Mesendoderm (in vitro differentiated cells): ENCODE results near the gene FAM161A.
A peak's percentile ranks its signal among the peaks of the same experiment; 100 is the strongest.
"Not testable (repeated sequence)": the region's sequence is repeated elsewhere in the genome, so short reads cannot be mapped to it uniquely, and the experiment has no call there.

Experiments
- DNase-seq: peaks from one replicate; pipeline ENCODE4 v3.0.0; 2013
- H2AK5ac ChIP-seq: 2 replicates; pipeline ENCODE4 v1.6.1; 2013; ENCODE audit warnings: low read length, inconsistent platforms
- H2BK120ac ChIP-seq: 2 replicates; pipeline ENCODE4 v1.6.1; 2013; ENCODE audit warnings: low read depth, mild to moderate bottlenecking, low read length, moderate library complexity, mixed read lengths
- H2BK15ac ChIP-seq: replicated peaks from 2 replicates; pipeline ENCODE4 v1.6.1; 2013; ENCODE audit warnings: low read depth, mild to moderate bottlenecking, moderate library complexity
- H2BK5ac ChIP-seq: 2 replicates; pipeline ENCODE4 v1.6.1; 2013; ENCODE audit warnings: low read length, inconsistent platforms
- H3K18ac ChIP-seq: 2 replicates; pipeline ENCODE4 v1.6.1; 2013; ENCODE audit warnings: mild to moderate bottlenecking, low read length, mixed read lengths
- H3K23ac ChIP-seq: one replicate; pipeline ENCODE4 v1.6.1; 2013; ENCODE audit warnings: low read length
- H3K27ac ChIP-seq: 2 replicates; pipeline ENCODE4 v1.5.1; 2013; ENCODE audit warnings: low read depth, mild to moderate bottlenecking, inconsistent platforms, low read length, moderate library complexity
- H3K27me3 ChIP-seq: 2 replicates; pipeline ENCODE4 v1.6.1; 2013; ENCODE audit warnings: low read length, control low read depth, mild to moderate bottlenecking, inconsistent platforms; ENCODE audit not compliant: insufficient read depth, poor library complexity
- H3K36me3 ChIP-seq: 2 replicates; pipeline ENCODE4 v1.6.1; 2013; ENCODE audit warnings: low read length, inconsistent platforms; ENCODE audit not compliant: control insufficient read depth, insufficient read depth
- H3K4ac ChIP-seq: one replicate; pipeline ENCODE4 v1.6.1; 2013; ENCODE audit warnings: low read depth, mild to moderate bottlenecking, low read length, moderate library complexity
- H3K4me1 ChIP-seq: 2 replicates; pipeline ENCODE4 v1.6.1; 2013; ENCODE audit warnings: low read depth, low read length, inconsistent platforms; ENCODE audit not compliant: control insufficient read depth
- H3K4me2 ChIP-seq: 2 replicates; pipeline ENCODE4 v1.6.1; 2013; ENCODE audit warnings: low read length
- H3K4me3 ChIP-seq: 2 replicates; pipeline ENCODE4 v1.5.1; 2013; ENCODE audit warnings: mild to moderate bottlenecking, low read length
- H3K56ac ChIP-seq: one replicate; pipeline ENCODE4 v1.6.1; 2013; ENCODE audit warnings: low read length
- H3K79me1 ChIP-seq: 2 replicates; pipeline ENCODE4 v1.6.1; 2013; ENCODE audit warnings: low read length, inconsistent platforms
- H3K79me2 ChIP-seq: 2 replicates; pipeline ENCODE4 v1.6.1; 2013; ENCODE audit warnings: mild to moderate bottlenecking, low read length; ENCODE audit not compliant: control insufficient read depth, insufficient read depth
- H3K9ac ChIP-seq: 2 replicates; pipeline ENCODE4 v1.6.1; 2013; ENCODE audit warnings: low read length, inconsistent platforms
- H4K5ac ChIP-seq: one replicate; pipeline ENCODE4 v1.6.1; 2013; ENCODE audit warnings: low read length
- H4K8ac ChIP-seq: one replicate; pipeline ENCODE4 v1.6.1; 2013; ENCODE audit warnings: low read depth, mild to moderate bottlenecking, control low read depth, low read length, moderate library complexity
- WGBS: extraction: QIAGEN DNeasy Blood & Tissue Kit; methylation state at CpG from one replicate; pipeline ENCODE4 v1.1.7; 2013; ENCODE audit warnings: low lambda C conversion rate, missing lambda C conversion rate; ENCODE audit not compliant: insufficient coverage; ENCODE audit errors: extremely low coverage; 5-methylcytosine and 5-hydroxymethylcytosine counted together

Gene FAM161A

DNA sequence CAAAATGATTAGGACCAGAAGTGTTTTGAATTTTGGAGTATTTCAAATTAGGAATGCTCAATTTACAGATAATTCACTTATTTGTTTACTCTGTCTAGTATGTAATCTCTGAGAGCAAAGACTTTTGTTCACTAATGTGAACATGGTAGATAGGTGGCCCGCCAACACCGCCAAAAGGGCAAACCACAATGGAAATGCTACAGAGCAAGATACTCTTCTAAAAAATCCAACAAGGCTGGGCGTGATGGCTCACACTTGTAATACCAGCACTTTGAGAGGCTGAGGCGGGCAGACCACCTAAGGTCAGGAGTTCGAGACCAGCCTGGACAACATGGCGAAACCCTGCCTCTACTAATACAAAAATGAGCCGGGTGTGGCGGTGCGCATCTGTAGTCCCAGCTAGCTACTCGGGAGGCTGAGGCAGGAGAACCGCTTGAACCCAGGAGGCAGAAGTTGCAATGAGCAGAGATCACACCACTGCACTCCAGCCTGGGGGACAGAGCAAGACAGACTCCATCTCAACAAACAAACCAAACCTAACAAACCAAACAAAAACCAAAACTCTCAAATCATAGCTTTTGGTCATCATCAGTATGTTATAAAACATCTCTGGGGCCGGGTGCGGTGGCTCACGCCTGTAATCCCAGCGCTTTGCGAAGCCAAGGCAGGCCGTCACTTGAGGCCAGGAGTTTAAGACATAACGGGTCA, 32.2 kb upstream of the FAM161A start:
- peak overlapping the region; percentile 51 for H3K4me2 ChIP-seq
- H3K56ac ChIP-seq: peak overlapping the region; percentile 37
- H3K4ac ChIP-seq: no peak overlapping the region
- H4K5ac ChIP-seq: no peak overlapping the region
- no peak for DNase-seq
- no peak overlapping the region for H3K23ac ChIP-seq
- peaks cover 2% of the 10 kb centered on the region for H3K79me1 ChIP-seq
- H2BK120ac ChIP-seq: no peak overlapping the region
- H3K27ac ChIP-seq: no peak overlapping the region
- H3K36me3 ChIP-seq: peaks cover 4% of the 10 kb centered on the region
- H3K9ac ChIP-seq: no peak overlapping the region
- peaks cover 37% of the 10 kb centered on the region for H3K79me2 ChIP-seq
- H3K27me3 ChIP-seq: no peaks in the 10 kb centered on the region
- no peak overlapping the region for H3K18ac ChIP-seq
- no peak overlapping the region for H2BK5ac ChIP-seq
- no CpG with 5 or more reads among the region's 18 CpGs for WGBS
- H2BK15ac ChIP-seq: no peak overlapping the region
- no peaks in the 10 kb centered on the region for H3K4me1 ChIP-seq
- no peak overlapping the region for H2AK5ac ChIP-seq
- H4K8ac ChIP-seq: no peak overlapping the region
- no peak overlapping the region for H3K4me3 ChIP-seq

DNA sequence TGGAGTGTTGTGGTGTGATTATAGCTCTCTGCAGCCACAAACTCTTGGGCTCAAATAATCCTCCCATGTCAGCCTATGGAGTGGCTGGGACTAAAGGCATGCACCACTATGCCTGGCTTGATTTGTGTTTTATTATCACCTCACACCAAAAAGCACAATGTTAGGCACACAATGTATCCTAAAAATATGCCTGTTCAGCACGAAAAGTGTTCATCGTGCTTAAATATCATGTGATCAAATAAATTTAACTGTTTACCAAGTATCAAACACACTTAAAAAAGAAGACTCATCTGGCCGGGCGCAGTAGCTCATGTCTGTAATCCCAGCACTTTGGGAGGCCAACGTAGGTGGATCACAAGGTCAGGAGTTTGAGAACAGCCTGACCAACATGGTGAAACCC, 29.0 kb upstream of the FAM161A start:
- H2BK5ac ChIP-seq: no peak overlapping the region
- H3K79me2 ChIP-seq: peaks cover 32% of the 10 kb centered on the region
- H3K9ac ChIP-seq: no peak overlapping the region
- H3K4me3 ChIP-seq: no peak overlapping the region
- H3K23ac ChIP-seq: no peak overlapping the region
- H3K18ac ChIP-seq: no peak overlapping the region
- H3K4me1 ChIP-seq: no peaks in the 10 kb centered on the region
- WGBS: no CpG with 5 or more reads among the region's 5 CpGs
- H3K27ac ChIP-seq: no peak overlapping the region
- H3K4ac ChIP-seq: no peak overlapping the region
- H3K36me3 ChIP-seq: peaks cover 10% of the 10 kb centered on the region
- DNase-seq: no peak
- H2AK5ac ChIP-seq: no peak overlapping the region
- H4K8ac ChIP-seq: no peak overlapping the region
- no peak overlapping the region for H3K4me2 ChIP-seq
- H3K56ac ChIP-seq: no peak overlapping the region
- H3K27me3 ChIP-seq: no peaks in the 10 kb centered on the region
- H3K79me1 ChIP-seq: peaks cover 2% of the 10 kb centered on the region
- H4K5ac ChIP-seq: no peak overlapping the region
- H2BK120ac ChIP-seq: no peak overlapping the region
- H2BK15ac ChIP-seq: no peak overlapping the region

DNA sequence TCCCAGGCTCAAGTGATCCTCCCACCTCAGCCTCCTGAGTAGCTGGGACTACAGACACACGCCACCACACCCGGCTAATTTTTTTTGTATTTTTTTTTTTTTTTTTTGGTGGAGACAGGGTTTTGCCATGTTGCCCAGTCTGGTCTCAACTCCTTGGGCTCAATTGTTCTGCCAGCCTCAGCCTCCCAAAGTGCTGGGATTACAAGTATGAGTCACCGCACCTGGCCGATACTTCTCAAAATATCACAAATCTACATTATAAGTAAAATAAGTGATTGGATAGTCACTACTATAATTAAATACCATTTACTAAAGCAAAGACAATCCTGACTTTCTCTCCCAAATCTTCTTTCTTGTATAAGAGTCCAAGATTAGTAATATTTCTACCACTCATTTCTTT, 25.5 kb upstream of the FAM161A start:
- WGBS: no CpG with 5 or more reads among the region's 4 CpGs
- H3K79me2 ChIP-seq, H2BK15ac ChIP-seq, H3K27ac ChIP-seq, H3K79me1 ChIP-seq, H3K56ac ChIP-seq, H2BK5ac ChIP-seq, H3K27me3 ChIP-seq, H4K5ac ChIP-seq, H3K4me3 ChIP-seq, H4K8ac ChIP-seq, H3K4me1 ChIP-seq, H3K23ac ChIP-seq, H3K9ac ChIP-seq, H2AK5ac ChIP-seq, H3K18ac ChIP-seq, H2BK120ac ChIP-seq, H3K4ac ChIP-seq, H3K4me2 ChIP-seq, DNase-seq: not testable (repeated sequence)
- peaks cover 14% of the 10 kb centered on the region for H3K36me3 ChIP-seq

DNA sequence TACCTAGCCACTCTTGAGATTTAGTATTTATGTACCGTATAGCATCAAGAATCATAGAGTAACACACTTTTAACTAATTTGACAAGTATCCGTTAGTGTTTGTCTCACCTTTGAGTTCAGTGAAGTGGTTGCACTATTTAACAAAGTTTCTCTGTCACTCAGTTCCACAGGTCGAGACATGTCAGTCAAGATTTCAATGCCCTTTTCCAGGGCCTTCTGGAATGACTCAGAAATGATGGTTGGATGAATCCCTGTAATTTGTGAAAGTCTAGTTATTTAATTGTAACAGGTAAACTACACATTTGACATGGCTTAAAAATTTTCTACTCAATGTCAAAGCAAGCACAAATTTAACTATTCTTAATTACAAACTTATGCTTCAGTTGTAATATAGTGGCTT, 24.9 kb upstream of the FAM161A start:
- Histone ChIP-seq H3K27me3 (no peaks in the 10 kb centered on the region), H3K18ac (no peak overlapping the region), H2BK5ac (no peak overlapping the region), H2AK5ac (no peak overlapping the region), H3K4me1 (no peaks in the 10 kb centered on the region), H2BK15ac (no peak overlapping the region), H3K4me3 (no peak overlapping the region), H4K8ac (no peak overlapping the region), H3K27ac (no peak overlapping the region), H3K79me1 (peaks cover 2% of the 10 kb centered on the region), H3K36me3 (peaks cover 16% of the 10 kb centered on the region), H3K9ac (no peak overlapping the region), H4K5ac (no peak overlapping the region), H3K4ac (no peak overlapping the region), H3K23ac (no peak overlapping the region), H3K56ac (no peak overlapping the region), H3K79me2 (no peaks in the 10 kb centered on the region), H3K4me2 (no peak overlapping the region), H2BK120ac (no peak overlapping the region)
- no CpG with 5 or more reads among the region's 3 CpGs for WGBS
- DNase-seq: no peak

DNA sequence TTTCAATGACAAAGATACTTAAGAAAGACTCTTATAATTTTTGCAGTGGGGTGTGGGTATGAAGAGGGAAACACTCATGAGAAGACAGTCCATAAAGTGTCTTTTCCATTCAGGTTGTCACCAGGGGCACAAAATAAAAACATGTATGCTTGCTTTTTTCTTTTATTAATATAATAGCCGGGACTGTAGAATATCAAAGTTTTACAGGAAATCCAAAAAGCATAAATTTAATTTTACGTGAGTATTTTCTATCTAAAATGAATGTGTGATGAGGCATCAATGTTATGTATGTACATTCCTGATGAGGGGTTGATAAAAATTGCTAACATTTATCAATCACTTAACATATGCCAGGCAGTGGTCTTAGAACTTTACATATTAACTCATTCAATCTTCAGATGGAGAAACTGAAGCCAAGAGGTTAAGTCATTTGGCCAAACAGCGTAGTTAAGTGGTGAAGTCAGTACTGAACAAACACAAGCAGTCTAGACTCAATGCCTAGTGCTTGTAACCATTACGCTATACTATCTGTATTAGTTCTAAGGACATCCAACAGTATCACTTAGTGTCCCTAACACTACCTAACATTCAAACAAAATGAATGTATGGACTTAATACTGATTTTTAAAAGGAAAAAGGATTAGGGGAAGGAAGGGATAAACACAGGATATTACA, 23.8 kb upstream of the FAM161A start:
- Histone ChIP-seq H4K5ac (no peak overlapping the region), H3K36me3 (peaks cover 15% of the 10 kb centered on the region), H3K4me1 (no peaks in the 10 kb centered on the region), H3K56ac (no peak overlapping the region), H2BK15ac (no peak overlapping the region), H3K79me2 (no peaks in the 10 kb centered on the region), H3K4me3 (no peak overlapping the region), H3K9ac (no peak overlapping the region), H3K18ac (no peak overlapping the region), H3K27ac (no peak overlapping the region), H3K27me3 (no peaks in the 10 kb centered on the region), H4K8ac (no peak overlapping the region), H3K79me1 (peaks cover 2% of the 10 kb centered on the region), H2AK5ac (no peak overlapping the region), H3K4ac (no peak overlapping the region), H2BK120ac (no peak overlapping the region), H2BK5ac (no peak overlapping the region), H3K4me2 (no peak overlapping the region), H3K23ac (no peak overlapping the region)
- no CpG with 5 or more reads among the region's 4 CpGs for WGBS
- DNase-seq: no peak
